D721Med (cell line): ENCODE data around the gene PSMD8.
"Not testable (repeated sequence)": the region's sequence is repeated elsewhere in the genome, so short reads cannot be mapped to it uniquely, and the experiment has no call there.

Source experiments
- DNase-seq: peaks from one replicate; pipeline ENCODE4 v3.0.0; 2011; ENCODE audit warnings: low spot score; ENCODE audit not compliant: insufficient read length
- FAIRE-seq: peaks from 2 replicates; lab custom pipeline; 2011; peaks lifted over from hg19 to GRCh38; lab: Jason Lieb, UNC
- TF ChIP-seq, protein P1 (sequence below): IDR thresholded peaks from 2 replicates; pipeline ENCODE4 v1.5.1; 2012; ENCODE audit warnings: mild to moderate bottlenecking, control low read depth; ENCODE audit not compliant: insufficient read depth; ENCODE audit errors: missing control alignments

Gene PSMD8

GRCh38 chr19:38411041-38411712 lies 36.8 kb downstream of the PSMD8 start:
- FAIRE-seq (no peak), DNase-seq (no peak)
- TF ChIP-seq, protein P1, sequence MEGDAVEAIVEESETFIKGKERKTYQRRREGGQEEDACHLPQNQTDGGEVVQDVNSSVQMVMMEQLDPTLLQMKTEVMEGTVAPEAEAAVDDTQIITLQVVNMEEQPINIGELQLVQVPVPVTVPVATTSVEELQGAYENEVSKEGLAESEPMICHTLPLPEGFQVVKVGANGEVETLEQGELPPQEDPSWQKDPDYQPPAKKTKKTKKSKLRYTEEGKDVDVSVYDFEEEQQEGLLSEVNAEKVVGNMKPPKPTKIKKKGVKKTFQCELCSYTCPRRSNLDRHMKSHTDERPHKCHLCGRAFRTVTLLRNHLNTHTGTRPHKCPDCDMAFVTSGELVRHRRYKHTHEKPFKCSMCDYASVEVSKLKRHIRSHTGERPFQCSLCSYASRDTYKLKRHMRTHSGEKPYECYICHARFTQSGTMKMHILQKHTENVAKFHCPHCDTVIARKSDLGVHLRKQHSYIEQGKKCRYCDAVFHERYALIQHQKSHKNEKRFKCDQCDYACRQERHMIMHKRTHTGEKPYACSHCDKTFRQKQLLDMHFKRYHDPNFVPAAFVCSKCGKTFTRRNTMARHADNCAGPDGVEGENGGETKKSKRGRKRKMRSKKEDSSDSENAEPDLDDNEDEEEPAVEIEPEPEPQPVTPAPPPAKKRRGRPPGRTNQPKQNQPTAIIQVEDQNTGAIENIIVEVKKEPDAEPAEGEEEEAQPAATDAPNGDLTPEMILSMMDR = no peak

DNA sequence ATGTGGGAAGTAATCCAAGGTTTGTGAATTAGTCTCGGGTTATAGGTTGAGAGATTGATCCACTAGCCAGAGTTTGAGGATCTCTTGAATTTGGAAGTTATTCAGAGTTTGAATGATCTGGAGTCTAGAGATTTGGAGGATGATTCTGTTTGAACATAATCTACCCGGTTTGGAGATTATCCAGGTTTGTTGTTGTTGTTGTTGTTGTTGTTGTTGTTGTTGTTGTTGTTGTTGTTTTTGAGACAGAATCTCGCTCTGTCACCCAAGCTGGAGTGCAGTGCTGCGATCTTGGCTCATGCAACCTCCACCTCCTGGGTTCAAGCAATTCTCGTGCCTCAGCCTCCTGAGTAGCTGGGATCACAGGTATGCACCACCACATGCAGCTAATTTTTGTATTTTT lies 37.5 kb downstream of the PSMD8 start:
- not testable (repeated sequence) for FAIRE-seq, DNase-seq

GRCh38 chr19:38412491-38412890 lies 38.1 kb downstream of the PSMD8 start:
- TF ChIP-seq, protein P1 = no peak
- FAIRE-seq (no peak), DNase-seq (peak; percentile 58)

GRCh38 chr19:38412961-38413360 lies 38.6 kb downstream of the PSMD8 start:
- FAIRE-seq = no peak
- no peak for DNase-seq
- TF ChIP-seq, protein P1 = no peak

DNA sequence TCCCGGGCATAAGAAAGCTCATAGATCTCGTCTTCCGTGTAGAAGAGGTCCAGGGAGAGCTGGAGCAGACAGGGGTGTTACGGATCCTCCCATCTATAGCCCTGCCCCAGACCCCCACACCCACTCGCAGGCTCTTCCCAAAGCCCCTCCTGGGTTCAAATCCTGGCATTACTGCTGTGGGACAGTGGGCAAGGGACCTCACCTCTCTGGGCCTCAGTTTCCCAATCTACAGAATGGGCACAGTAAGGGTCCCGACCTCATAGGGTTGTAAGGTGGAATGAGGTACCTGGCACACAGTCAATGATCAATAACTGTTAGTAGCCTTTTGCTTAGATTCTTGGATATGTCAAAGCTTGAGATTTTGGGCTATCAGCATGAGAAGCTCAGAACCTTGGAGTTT lies 39.0 kb downstream of the PSMD8 start:
- FAIRE-seq (no peak), DNase-seq (no peak)
- TF ChIP-seq, protein P1 = no peak

GRCh38 chr19:38417146-38417543 lies 42.8 kb downstream of the PSMD8 start:
- TF ChIP-seq, protein P1 = no peak
- FAIRE-seq (no peak), DNase-seq (no peak)

DNA sequence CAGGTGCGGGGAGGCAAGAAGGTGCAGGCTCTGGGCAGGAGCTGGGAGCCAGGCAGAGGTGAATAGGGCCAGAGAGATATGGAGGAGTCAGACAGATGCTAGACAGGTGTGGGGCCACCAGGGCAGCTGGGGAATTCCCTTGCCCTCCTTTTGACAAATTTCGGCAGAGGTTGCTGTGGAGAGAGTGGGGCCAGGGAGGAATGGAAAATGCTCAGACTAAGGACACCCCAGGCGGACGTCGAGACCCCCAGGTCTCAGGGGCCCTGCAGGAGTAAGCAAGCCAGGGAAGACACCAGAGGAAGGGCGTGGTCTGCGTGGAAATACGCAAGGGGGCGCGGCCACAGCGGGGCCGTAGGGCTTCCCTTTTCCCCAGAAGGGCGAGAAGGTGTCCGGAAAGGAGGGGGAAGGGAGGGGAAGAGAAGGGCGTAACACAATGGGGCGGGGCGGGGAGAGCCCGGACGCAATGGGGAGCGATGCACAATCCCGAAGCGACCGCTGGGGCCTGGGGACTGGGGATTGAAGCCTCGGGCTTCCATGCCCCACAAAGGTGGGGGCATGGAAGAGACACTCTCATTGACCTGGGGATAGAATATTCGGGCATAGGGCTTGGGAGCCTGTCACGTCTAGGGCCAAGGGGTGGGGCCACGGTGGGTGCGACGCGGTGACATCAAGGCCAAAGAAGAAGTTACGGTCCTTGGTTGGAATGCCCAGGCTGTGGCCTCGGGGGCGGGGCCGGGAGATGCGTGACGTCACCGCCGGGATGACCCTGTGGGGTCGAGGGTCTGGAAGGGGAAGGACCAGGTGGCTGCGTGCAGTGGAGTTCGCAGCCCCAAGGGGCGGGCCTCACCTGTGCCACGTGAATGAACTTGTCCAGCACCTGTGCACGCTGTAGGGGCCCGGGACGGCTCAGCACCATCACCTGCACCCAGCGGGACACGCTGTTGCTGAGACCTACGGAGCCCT lies 43.5 kb downstream of the PSMD8 start:
- TF ChIP-seq, protein P1 = no peak
- FAIRE-seq = no peak
- DNase-seq = no peak
